Measurements from ENCODE around the gene NDUFS4.
A peak's percentile ranks its signal among the peaks of the same experiment; 100 is the strongest.
"Not testable (repeated sequence)": the region's sequence is repeated elsewhere in the genome, so short reads cannot be mapped to it uniquely, and the experiment has no call there.

Gene NDUFS4

GRCh38 chr5:53575831-53576230, 15.4 kb downstream of the NDUFS4 start:
- no peak for DNase-seq

GRCh38 chr5:53576674-53577073, 16.2 kb downstream of the NDUFS4 start:
- no peak for DNase-seq

GRCh38 chr5:53578854-53579253, 18.4 kb downstream of the NDUFS4 start:
- DNase-seq: no peak

GRCh38 chr5:53580547-53580946, 20.1 kb downstream of the NDUFS4 start:
- DNase-seq: no peak

GRCh38 chr5:53582225-53582624, 21.8 kb downstream of the NDUFS4 start:
- DNase-seq: no peak

- no peak for DNase-seq
Measured at GRCh38 chr5:53590759-53591158, 30.3 kb downstream of the NDUFS4 start.

GRCh38 chr5:53594419-53594818, 34.0 kb downstream of the NDUFS4 start:
- DNase-seq: no peak

GRCh38 chr5:53597894-53598293, 37.5 kb downstream of the NDUFS4 start:
- DNase-seq: no peak

- no peak for DNase-seq
Measured at GRCh38 chr5:53601570-53601969, 41.1 kb downstream of the NDUFS4 start.

- DNase-seq: no peak
Measured at GRCh38 chr5:53603009-53603687, 42.7 kb downstream of the NDUFS4 start.

- DNase-seq: no peak
Measured at GRCh38 chr5:53604309-53604708, 43.9 kb downstream of the NDUFS4 start.

GRCh38 chr5:53607886-53608285, 47.4 kb downstream of the NDUFS4 start:
- DNase-seq: no peak

GRCh38 chr5:53608897-53609296, 48.5 kb downstream of the NDUFS4 start:
- not testable (repeated sequence) for DNase-seq

- DNase-seq: no peak
Measured at GRCh38 chr5:53613061-53613460, 52.6 kb downstream of the NDUFS4 start.

- DNase-seq: peak in 2 of 4 experiments; percentile 73 to 74
Measured at GRCh38 chr5:53613536-53613935, 53.1 kb downstream of the NDUFS4 start.

GRCh38 chr5:53614376-53614885, 54.0 kb downstream of the NDUFS4 start:
- DNase-seq: no peak

GRCh38 chr5:53616939-53617549, 56.6 kb downstream of the NDUFS4 start:
- DNase-seq: peak in 1 of 4 experiments; percentile 6

GRCh38 chr5:53631251-53631650, 70.8 kb downstream of the NDUFS4 start:
- no peak for DNase-seq

GRCh38 chr5:53642061-53642460, 81.6 kb downstream of the NDUFS4 start:
- DNase-seq: peak in 1 of 4 experiments; percentile 2

- no peak for DNase-seq
Measured at GRCh38 chr5:53643445-53643844, 83.0 kb downstream of the NDUFS4 start.

GRCh38 chr5:53645078-53645477, 84.6 kb downstream of the NDUFS4 start:
- no peak for DNase-seq

- DNase-seq: no peak
Measured at GRCh38 chr5:53649352-53649751, 88.9 kb downstream of the NDUFS4 start.

GRCh38 chr5:53660573-53660972, 100.1 kb downstream of the NDUFS4 start:
- DNase-seq: not testable (repeated sequence)

GRCh38 chr5:53665313-53665712, 104.9 kb downstream of the NDUFS4 start:
- not testable (repeated sequence) for DNase-seq
